HG02973 (cell line): ENCODE results near the gene TMBIM6.

Source experiments
- ATAC-seq: cut with Tn5 transposase; IDR thresholded peaks from one replicate; pipeline ENCODE4 v1.9.1; 2021; ENCODE audit warnings: moderate library complexity; ENCODE audit not compliant: unreplicated experiment

Gene TMBIM6

DNA sequence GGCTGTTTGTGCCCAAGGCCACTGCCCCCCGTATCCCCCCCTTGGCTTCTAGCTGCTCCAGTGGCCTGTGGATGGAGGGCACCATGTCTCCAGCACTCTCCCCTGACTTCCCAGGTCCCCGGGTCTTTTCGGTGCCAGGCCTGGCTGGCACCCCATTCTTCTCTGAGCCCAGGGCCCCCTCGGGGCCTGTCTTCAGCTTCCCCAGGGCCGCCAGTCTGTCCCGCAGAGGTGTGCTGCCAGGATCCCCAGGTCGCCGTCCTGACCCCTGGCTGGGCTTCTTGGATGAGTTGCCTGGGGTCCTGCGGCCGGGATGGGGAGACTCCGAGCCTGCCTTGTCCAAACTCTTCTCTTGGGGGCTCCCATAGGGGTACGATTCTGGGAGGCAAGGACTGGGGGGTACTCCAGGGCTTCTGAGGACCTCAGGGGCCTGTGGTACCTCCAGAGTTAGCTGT is 54.3 kb downstream of the TMBIM6 start:
- no peak for ATAC-seq

DNA sequence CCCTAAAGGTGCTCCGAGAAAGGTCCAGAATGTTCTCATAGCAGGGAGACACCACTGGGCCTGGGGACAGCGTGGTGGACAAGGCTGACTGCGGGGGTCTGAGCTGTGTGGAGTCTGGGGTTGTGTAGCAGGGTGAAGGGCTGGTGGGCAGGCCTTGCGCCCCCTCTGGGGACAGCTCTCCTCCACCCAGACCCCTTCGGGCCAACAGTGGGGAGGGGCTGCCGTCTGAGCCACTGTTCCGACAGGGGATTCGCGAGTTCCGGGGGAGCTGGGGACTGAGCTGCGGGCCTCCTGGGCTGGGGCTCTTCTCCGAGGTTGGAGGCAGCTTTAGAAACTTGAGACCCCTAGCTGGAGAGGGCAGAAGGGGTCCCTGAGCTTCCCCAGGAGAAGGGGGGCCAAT is 54.8 kb downstream of the TMBIM6 start:
- no peak for ATAC-seq

GRCh38 chr12:49796606-49797448 is 55.5 kb downstream of the TMBIM6 start:
- no peak for ATAC-seq

GRCh38 chr12:49797449-49797776 is 56.1 kb downstream of the TMBIM6 start:
- no peak for ATAC-seq

- no peak for ATAC-seq
Observed at GRCh38 chr12:49798248-49798647, 56.9 kb downstream of the TMBIM6 start.

GRCh38 chr12:49798934-49799333 is 57.6 kb downstream of the TMBIM6 start:
- ATAC-seq, result no peak

DNA sequence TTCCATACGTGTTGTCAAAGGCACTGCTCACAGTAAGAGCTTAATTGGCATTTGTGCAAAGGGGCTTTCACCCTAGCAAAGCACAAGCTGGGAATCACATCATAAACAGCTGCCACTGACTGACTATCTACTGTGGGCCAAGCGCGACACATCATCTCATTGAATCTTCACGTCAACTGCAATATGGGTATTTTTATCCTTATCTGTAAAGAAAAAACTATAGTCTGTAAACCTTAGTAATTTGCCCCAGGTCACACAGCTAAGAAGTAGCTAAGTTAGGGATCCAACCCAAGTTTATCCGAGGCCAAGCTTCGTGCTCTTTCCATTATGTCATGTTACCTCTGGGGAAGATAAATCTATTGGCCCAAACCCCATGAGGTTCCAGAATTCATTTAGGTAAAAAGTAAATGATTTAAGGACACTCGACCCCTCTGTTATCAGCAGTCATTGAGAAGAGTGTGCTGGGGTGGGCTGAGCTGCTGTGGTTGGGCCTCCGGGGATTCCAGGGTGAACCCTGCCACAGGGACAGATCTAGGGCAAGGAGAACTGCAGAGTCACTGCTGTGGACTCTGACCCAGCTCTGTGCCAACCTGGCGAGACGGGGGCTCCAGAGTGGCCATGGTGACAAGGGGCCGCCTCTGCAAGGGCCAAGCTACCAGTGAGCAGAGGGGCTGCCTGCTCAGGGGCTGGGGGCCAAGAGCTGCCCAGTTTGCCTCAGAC is 59.2 kb downstream of the TMBIM6 start:
- no peak for ATAC-seq

GRCh38 chr12:49801141-49802063 is 60.0 kb downstream of the TMBIM6 start:
- ATAC-seq, result no peak

GRCh38 chr12:49803693-49804450 is 62.5 kb downstream of the TMBIM6 start:
- no peak for ATAC-seq

DNA sequence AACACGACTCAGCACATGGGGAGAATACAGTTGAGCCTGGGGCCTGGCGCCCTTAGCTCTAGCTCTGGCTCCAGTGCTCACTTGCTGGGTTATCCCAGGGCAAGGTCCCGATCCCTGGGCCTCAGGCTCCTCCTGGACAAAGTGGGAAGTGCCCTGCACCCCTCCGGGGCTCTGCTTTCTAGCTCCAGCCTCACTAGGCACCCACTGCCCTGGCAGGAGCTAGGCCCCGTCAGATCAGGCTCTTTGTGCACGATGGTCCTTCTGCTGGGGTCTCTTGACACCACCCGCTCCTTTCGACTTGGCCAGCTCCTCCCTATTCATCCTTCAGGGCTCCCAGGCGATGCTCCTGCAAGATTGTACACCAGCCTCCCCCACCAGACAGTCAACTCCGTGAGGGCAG is 63.5 kb downstream of the TMBIM6 start:
- no peak for ATAC-seq

GRCh38 chr12:49805409-49805808 is 64.1 kb downstream of the TMBIM6 start:
- ATAC-seq, result no peak

DNA sequence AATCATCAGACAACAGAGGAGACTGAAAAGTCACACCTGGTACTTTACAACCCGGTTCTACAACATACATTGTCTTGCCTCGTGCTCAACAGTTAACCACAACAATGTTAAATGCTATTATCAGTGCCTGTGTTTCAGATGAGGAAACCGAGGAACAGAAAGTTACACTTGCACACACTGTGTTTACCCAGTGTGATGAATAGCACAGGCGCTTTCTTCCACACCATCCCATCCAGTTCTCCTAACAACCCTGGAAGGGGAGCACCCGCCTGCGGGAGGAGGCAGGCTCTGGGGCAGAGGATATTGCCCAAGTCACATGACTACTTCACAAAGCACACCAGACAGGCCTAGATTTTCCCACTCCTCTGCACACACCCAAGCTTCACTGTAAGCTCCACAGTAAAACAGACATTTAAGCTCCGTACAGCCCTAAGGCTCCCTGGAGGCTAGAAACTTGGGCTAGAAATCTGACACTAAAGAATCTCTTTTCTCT is 65.0 kb downstream of the TMBIM6 start:
- no peak for ATAC-seq

DNA sequence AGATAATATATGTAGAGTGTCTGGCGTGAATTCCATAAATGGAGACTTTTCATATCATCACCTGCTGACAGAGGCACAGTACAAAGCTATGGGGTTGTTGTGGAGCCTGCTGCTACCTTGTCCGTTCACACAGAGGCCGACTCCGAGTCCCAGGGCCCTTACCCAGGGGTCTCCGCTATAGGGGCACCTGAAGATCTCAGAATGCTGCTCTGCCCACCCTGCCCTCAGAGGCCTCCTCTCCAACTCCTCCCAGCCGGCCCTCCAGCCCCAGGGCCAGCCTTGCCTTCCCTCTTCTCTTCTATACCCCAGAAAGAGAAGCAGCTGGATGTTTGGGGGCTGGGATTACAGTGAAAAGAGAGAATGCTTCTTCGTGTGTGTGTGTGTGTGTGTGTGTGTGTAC is 65.5 kb downstream of the TMBIM6 start:
- no peak for ATAC-seq

DNA sequence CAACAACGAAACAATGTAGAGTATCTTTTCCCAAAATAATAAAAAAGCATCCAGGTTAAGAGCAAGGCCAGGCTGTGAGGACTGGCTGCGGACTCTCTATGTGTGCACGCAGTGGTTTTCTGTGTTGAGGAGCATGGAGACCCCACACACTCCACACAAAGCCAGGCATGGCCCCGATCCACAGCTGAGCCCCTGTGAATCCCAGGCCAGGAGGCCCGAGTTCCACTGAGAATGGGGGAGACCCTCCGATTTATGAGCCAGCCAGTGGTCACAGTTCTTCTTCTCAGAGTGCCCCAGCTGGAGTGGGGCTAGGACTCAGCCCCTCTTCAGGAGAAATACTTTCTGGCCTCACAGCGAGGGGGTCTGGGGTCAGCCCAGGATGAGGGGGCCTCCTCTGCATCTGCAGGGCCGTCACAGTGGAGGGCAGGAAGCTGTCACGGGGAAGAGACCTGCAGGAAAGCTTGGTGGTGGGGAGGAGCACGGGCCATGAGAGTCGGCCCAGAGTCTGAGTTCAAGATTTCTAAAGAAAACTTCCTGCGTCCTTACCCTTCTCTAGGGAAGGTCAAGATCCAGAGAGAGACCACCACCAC is 66.7 kb downstream of the TMBIM6 start:
- ATAC-seq, result no peak

- ATAC-seq, result no peak
Observed at GRCh38 chr12:49808686-49809380, 67.5 kb downstream of the TMBIM6 start.

DNA sequence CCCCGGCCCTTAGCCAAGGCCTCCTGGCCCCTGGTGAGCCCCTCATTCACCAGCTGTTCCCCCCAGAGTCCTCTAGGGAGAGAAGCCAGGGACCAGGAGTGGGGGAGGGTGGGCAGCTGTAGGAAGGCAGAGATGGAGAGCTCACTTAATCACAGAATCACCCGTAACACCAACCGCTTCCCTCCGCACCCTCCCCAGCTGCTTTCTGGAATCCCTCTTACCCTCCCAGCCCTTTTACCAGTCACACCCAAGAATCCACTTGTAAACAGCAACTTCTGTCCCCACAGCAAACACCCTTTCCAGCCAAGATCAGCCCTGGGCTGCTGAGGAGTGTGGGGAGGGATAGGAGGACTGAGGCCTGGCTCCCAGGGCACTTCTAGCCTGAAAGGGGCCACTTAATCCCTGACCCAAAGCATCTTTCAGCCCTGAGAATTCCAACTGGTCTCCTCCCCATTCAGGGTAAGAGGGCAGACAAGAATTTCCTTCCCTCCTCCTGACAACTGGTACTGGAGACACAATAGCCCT is 68.1 kb downstream of the TMBIM6 start:
- no peak for ATAC-seq

GRCh38 chr12:49809906-49810389 is 68.6 kb downstream of the TMBIM6 start:
- ATAC-seq, result no peak

DNA sequence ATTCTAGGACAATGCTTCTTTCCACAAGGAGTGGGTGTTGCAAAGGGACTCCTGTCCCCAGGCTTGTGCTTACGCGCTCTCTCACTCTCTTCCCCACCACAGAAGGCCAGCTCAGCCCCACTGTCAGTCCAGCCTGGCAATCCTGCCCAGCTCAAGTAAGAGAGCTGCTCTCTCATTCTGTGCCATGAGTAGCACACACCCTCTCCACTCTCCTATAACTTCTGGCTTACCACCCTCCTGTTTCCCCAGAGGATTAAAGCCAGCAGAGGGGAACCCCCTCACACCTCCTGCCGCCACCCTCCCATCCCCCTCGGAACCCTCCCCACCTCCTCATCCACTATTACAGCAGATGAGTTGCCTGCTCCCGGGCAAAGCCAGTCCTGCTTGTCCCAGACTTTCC is 69.8 kb downstream of the TMBIM6 start:
- no peak for ATAC-seq

GRCh38 chr12:49811961-49812401 is 70.6 kb downstream of the TMBIM6 start:
- no peak for ATAC-seq
